LNCAP (cell line): ENCODE data around the gene TCF7L1.

Experiments used
- CTCF ChIP-seq: fragments of 450-650 bp; IDR thresholded peaks from 2 replicates; pipeline ENCODE4 v1.5.1; 2017; ENCODE audit warnings: mild to moderate bottlenecking

TCF7L1 gene

GRCh38 chr2:85151026-85151425, 17.8 kb downstream of the TCF7L1 start:
- TF ChIP-seq CTCF, result no peak

- no peak for TF ChIP-seq CTCF
These were observed 19.7 kb downstream of the TCF7L1 start for GRCh38 chr2:85152895-85153294.

- TF ChIP-seq CTCF, result no peak
These were observed 21.0 kb downstream of the TCF7L1 start for GRCh38 chr2:85154048-85154753.

- no peak for TF ChIP-seq CTCF
These were observed 23.0 kb downstream of the TCF7L1 start for GRCh38 chr2:85156153-85156552.

- no peak for TF ChIP-seq CTCF
These were observed 23.4 kb downstream of the TCF7L1 start for GRCh38 chr2:85156619-85157018.

- no peak for TF ChIP-seq CTCF
These were observed 24.2 kb downstream of the TCF7L1 start for GRCh38 chr2:85157345-85157744.

GRCh38 chr2:85158559-85159273, 25.5 kb downstream of the TCF7L1 start:
- TF ChIP-seq CTCF, result no peak
